ENCODE data around the gene ATP5MG.
"Not testable (repeated sequence)": the region's sequence is repeated elsewhere in the genome, so short reads cannot be mapped to it uniquely, and the experiment has no call there.

The ATP5MG gene, protein sequence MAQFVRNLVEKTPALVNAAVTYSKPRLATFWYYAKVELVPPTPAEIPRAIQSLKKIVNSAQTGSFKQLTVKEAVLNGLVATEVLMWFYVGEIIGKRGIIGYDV

DNA sequence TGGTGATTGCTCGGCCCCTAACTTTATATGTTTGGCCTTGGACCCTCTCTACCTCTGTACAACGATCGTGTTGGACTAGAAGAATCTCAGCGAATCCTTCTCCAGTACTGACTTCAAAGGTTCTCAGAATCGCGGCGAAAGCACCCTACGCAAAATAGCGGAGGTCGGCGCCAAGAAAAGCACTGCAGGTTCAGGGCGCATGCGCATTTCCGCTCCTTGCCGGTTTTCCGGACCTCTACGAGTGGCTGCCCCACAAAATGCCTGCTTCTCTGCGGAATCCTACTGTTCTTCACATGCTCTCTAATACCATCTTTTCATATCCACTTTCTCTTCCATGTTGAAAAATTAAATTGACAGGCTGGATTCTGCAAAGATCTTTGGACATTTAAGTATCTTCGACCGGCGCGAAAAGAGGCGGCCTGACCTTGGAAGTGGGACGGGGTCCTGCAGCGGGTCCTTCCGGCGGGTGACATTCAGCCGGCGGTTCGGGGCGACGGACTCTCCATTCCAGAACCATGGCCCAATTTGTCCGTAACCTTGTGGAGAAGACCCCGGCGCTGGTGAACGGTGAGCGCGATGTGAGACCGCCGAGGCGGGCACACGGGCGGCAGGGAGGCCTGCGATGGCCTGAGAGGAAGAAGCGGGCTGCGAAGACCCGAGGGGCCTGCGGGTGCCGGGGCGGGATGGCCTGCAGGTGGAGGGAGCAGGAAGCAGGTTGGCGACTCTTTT lies at the start of gene ATP5MG:
Gene ATP5MG, plus strand, starts transcription at position 456 of the 729 bp plus-strand sequence. Its CDS starts 60 bp downstream, at position 516.
- DNase-seq = peak; percentile 98

DNA sequence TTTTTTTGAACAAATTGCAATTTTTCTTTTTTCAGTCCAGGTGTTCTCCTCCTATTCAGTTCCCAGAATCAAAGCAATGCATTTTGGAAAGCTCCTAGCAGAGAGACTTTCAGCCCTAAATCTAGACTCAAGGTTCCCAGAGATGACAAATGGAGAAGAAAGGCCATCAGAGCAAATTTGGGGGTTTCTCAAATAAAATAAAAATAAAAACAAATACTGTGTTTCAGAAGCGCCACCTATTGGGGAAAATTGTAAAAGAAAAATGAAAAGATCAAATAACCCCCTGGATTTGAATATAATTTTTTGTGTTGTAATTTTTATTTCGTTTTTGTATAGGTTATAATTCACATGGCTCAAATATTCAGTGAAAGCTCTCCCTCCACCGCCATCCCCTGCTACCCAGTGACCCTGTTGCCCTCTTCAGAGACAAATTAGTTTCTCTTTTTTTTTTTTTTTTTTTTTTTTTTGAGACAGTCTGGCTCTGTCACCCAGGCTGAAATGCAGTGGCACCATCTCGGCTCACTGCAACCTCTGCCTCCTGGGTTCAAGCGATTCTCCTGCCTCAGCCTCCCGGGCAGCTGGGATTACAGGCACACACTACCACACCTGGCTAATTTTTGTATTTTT lies 48.2 kb upstream of the ATP5MG start:
- peak; percentile 70 for DNase-seq

DNA sequence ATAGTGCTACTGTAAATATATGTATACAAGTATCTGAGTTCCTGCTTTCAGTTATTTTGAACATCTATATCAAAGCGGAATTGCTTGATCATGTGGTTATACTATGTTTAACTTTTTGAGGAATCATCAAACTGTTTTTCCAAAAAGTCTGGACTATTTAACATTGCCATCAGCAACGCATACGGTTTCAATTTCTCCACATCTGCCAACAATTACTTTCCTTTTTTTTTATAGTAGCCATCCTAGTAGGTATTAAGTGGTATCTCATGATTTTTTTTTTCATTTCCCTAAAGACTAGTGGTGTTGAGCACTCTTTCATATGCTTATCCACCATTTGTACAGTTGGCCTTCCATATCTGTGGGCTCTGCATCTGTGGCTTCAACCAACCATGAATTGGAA lies 43.3 kb upstream of the ATP5MG start:
- no peak for DNase-seq

DNA sequence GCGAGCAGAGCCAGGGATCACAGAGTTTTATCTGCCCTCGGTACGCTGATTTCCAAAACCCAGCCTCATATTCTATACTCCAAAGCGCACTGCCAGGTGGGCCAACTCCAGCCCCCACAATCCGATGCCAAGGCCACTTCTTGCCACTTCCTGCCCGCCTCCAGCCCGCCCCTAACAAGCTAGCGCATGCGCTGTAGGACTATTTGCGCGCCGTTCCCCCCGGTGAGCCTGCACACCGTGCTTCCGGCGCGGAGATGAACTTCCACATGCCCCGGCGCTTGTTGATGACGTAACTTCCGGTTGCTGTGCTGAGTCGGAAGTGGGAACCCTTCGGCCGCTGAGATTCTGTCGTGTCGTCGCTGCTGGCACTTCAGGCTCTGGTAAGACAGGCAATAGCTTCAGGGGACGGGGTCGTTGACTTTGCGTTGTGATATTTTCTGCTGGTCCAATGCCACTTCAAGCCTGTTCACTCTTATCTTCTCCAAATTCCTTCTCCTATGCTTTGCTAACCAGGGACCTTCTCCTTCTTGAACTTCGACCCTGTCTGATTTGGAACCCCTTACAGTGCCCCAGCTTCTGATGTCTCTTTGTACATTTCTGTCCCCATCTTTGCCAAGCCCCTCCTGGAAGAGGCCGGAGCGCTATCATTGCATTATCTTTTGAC lies 42.0 kb upstream of the ATP5MG start, which contains the start of gene UBE4A:
Gene UBE4A, plus strand, starts transcription at position 306 of the 664 bp plus-strand sequence. CDS start 5,481 bp downstream, outside the sequence.
- peak; percentile 98 for DNase-seq

DNA sequence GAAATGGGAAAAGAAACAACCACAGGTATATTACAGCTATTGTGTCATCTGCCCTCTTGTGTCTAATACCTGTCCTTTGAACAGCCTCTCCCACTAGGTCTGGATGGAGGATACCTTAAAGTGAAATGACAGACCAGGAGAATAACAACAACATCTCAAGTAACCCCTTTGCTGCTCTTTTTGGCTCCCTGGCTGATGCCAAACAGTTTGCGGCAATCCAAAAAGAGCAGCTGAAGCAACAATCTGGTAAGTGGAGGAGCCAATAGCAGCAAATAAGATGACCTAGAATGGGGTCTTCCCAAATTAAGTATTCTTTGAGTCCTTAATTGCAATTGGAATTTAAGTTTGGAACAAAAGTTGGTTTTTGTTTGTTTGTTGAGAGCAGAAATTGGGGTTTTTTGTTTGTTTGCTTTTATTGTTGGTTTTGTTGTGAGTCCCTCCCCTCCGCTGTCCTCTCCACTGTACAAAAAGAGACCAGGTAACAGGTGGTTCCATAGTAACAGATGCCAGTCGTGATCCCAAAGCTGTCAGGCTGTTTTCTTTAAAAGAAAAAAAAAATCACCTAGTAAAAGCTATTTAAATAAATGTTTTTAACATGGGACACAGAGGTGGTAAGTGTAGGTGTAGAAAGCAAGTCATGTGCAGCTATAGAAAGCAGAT lies 36.3 kb upstream of the ATP5MG start:
- DNase-seq = no peak

DNA sequence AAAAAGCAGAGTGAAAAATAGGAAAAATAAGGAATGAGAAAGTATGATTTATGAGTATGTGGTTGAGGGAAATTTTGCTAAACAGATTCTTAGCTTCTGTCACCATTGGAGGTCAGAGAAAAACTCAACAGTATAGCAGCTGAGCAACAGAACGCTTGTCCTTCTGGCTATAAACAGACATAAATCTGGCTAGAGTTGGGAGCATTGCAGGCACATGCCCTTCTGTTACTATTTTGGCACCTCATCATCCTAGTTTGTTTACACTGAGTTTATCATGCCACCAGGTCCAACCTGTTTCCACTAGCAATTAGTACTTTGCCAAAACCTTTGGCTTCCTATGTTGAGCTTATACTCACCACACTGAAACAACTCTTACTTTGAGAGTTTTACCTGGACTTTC lies 35.1 kb upstream of the ATP5MG start:
- no peak for DNase-seq

DNA sequence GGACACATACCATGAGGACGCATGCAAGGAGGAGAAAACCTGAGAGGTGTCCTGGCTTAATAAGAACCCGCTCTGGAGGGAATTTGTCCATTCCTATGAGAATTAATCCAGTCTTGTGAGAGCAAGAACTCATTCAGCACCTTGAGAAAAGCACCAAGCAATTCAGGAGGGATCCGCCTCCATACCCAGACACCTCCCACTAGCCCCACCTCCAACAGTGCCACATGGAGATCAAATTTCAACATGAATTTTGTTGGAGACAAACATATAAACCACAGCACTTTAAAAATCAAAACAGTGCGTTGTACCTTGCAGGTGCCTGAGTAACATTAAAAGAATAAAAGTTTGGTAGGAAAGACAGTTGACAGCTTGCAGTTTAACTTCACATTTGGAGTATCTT lies 30.6 kb upstream of the ATP5MG start:
- no peak for DNase-seq

DNA sequence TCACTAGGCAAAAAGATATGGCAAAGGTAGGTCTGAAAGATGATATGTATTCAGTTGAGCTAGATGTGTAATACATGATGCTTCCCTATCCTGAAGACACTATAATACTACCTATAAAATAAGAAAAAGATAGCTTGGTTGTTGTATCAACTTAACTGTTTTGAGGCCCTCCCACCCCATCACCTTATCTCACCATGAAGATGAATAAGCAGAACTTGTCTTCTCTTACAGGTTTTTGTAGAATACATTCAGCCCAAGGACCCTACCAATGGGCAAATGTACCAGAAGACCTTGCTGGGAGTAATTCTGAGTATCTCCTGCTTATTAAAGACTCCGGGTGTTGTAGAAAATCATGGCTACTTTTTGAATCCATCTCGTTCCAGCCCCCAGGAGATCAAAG lies 28.1 kb upstream of the ATP5MG start:
- DNase-seq = no peak

DNA sequence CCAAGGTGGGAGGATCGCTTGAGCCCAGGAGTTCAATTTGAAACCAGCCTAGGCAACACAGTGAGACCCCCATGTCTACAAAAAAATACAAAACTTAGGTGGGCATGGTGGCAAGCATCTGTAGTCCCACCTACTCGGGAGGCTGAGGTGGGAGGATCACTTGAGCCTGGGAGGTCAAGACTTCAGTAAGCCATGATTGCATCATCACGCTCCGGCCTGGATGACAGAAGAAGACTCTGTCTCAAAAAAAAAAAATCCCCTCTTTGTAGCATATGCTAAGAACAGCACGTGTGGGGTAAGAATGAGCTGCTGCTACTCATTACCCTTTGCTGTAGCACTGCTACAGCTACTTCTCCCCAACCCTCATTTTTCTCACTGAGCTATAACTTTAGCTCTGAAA lies 27.5 kb upstream of the ATP5MG start:
- DNase-seq = no peak

DNA sequence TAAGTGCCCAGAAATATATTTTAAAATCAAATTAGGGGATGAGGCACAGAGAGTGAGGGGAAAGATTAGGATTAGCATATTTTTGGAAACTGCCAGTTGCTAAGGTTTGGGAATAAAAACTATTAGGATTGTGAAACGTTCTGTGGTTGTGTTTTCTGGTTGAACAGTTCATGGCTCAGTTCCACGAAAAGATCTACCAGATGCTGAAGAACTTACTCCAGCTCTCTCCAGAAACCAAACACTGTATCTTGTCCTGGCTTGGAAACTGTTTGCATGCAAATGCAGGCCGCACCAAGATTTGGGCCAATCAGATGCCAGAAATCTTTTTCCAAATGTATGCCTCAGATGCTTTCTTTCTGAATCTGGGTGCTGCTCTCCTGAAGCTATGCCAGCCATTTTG lies 26.7 kb upstream of the ATP5MG start:
- no peak for DNase-seq

DNA sequence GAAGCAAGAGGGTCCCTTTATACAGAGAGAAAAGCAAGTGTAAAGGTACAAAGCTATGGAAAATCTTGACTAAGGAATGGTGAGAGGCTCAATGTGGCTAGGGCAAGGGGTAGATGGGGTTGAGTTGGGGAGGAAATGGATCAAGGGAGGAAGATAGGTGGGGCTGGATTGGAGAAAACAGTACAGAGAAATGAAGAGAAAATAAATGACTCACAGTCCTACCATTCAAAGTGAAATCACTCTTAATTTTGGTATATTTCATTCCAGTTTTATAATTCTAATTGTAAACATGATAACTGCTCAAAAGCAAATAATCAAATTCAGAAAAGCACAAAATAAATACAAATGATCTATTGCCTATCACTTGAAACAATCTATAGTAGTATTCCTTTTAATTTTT lies 25.4 kb upstream of the ATP5MG start:
- no peak for DNase-seq

DNA sequence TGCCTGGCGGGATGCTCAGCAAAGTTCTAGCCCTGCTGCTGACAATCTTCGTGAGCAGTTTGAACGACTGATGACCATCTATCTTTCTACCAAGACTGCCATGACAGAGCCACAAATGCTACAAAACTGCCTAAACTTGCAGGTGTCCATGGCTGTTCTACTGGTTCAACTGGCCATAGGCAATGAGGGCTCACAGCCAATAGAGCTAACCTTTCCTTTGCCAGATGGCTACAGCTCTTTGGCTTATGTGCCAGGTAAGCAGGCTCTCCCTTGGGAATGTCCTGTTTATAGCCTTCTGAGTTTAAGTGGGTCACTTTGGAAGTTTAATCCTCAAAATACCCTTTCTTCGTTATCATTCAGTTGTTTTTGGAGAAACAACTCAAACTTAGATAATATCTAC lies 21.9 kb upstream of the ATP5MG start:
- DNase-seq = no peak

DNA sequence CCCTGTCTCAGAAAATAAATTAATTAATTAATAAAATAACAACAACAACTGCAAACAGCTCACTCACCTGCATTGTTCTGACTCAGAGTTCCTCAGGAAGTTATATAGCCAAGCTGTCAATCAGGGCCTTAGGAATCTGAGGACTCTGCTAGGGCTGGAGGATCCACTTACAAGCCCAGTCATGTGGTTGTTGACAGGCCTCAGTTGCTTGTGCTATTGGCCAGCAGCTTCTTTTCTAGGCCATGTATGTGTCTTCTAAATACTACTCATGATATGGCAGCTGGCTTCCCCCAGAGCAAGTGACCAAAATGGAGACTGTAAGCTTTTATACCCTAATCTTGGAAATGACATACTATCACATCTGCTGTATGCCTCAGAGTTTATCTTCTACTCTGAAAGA lies 20.8 kb upstream of the ATP5MG start:
- DNase-seq = no peak

DNA sequence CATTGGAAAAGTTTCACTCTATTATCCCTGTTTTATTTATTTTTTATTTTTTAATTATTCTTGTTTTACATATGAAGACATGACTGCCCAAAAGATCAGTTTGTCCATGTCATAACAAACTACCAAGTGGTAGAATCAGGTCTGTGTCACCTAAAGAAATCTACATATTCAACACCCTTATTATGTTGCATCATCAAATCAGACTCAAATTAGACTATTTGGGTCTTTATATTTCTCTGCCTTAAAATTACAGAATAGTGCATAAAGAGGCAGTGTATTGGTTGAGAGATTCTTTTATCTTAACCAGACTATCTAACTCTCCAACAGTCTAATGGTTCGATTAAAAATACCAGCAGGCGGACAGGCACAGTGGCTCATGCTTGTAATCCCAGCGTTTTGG lies 18.5 kb upstream of the ATP5MG start:
- DNase-seq = no peak

DNA sequence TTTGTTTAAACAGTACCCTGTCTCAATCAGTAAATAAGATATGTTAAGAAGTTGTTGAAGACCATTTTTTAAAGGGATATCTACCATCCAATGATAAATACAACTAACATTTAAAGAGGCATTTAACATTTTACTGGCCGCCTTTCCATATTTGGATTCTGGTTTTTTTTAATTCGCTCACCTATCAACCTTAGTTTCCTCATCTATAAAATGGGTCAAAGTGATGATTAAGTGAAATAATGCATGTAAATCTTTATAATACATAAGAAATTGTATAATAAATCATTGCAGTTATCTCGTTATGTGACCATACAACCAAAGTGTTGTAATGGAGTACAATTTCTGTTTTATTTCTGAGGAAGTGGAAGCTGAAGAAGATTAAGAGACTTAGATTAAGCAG lies 17.7 kb upstream of the ATP5MG start:
- DNase-seq = no peak

DNA sequence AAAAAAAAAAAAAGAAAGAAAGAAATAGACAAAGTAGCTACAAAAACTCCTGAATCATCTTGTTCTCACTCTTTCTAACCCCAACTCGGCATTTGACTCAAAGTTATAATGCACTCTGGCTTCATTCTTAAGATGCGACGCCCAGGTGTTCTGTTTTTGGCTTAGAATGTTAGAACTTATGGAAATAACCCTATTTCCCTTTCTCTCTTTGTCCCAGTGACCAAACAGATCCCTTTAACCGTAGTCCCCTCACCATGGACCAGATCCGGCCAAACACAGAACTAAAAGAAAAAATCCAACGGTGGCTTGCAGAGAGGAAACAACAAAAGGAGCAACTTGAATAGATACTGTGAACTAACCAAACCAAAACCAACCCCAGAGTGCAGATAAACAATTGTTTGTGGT lies 5.3 kb upstream of the ATP5MG start:
- DNase-seq = no peak

DNA sequence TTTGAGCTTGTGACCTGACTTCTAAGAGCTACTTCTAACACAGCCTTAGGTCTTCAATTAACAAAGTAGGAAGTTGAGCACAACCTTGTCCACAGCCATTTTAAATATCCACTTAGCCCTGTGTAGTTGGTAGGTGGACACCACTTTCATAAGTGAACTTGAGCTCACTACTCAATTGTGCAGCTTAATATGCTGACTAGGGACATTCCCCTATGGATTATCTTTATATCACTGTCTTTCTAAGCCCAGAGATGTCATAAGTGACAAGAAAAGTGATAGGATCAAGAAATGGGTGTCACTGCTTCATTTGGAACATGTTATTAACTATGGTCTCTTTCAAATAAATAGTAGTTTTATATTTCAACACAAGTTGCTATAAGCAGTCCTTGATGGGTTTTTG lies 4.0 kb upstream of the ATP5MG start:
- DNase-seq = no peak

DNA sequence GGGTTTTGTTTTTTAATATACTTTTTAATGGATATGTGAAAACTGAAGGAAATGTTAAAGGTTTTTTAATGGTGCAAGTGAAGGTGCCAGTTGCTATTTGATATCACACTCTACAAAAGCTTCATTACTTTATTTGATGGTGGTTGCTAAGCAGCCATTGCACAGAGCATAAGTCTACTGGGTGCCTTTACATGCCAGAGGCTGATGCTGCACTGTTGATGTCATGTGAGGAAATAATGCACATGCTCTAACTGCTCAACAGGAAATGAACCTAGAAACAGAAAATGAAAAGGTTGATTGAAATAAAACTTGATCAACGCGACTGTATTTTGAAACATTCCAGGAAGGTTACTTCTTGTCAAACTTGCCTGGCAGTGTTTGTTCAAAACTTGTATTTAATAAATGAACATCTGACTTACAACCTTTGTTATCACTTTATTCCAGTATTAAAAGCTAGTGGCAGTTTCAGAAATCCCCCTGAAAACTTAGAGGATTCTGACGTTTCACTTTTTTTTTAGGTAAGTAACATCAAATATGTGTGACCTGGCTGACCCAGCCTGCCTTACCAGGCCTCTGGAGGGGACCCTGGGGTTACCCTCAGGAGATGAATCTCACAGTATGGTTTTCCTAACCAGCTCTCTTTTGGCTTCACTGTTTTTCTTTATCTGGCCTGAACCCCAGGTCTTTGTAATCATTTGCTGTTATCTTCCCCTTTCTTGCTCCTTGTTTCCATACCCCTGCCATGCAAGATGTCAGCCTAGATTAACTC lies 2.4 kb upstream of the ATP5MG start:
- DNase-seq = no peak

DNA sequence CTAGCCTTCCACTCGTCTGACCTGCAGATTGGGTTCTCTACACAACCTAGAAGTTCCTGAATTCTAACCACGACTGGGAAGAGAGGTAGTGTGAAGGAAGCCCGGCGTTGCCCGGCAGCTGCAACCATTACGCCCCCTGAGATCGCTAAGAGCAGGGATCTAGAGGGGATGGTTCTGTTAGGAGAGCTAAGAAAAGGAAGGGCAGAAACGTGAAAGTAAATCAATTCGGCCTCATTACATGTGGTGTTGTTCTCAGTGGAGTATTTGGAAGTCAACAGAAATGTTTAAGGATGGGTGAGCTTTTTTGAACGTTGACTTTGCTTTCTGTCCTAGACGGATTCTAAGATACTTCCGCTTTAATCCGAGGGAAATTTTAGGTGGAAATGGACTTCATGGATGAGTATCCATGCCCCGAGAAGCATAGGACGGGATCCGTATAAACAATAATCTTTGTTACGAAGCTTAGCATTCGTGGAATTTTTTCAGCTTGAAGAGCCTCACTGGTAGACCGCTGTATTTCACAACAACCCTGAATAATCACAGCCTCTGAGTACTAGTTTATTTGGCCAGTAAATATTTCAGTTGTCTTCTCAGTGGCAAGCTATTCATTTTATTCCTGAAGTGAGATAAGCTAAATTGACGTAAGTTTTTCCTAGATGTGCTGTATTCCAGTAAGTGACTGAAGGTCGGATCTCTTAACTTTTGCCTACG lies 629 bp downstream of the ATP5MG start:
- peak; percentile 19 for DNase-seq

DNA sequence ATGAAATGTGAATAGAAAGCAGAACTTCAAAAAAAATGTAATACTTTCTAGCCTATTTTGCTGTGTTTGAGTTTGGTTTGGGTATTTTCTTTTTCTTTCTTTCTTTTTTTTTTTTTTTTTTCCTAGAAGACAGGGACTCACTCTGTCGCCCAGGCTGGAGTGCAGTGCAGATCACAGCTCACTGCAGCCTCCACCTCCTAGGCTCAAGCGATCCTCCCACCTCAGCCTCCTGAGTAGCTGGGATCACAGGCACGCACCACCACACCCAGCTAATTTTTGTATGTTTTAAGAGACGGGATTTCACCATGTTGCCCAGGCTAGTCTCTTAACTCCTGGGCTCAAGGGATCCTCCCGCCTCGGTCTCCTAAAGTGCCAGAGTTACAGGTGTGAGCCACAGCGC lies 1.2 kb downstream of the ATP5MG start:
- not testable (repeated sequence) for DNase-seq

DNA sequence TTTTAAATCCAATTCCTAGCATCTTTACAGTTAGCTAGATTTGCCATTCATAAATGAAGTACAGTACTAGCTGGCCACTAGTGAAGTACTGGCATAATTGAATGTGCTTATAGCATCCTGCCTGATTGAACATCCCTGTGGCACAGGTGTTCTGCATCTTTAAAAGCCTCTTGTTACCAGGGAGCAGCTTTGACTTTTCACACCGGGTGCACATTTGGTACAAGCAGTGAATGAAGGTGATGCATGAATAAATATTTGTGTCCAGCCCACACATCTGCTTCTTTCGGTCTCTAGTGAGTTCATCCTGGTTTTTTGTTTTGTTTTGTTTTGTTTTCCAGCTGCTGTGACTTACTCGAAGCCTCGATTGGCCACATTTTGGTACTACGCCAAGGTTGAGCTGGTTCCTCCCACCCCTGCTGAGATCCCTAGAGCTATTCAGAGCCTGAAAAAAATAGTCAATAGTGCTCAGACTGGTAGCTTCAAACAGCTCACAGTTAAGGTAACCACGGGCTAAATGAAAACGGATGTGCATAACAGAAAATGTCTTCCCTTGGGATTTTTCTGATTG lies 5.3 kb downstream of the ATP5MG start:
- DNase-seq = no peak

Data from hematopoietic multipotent progenitor cell treated with erythropoietin and hydrocortisone succinate and interleukin-3 and kit ligand, for 6 days (in vitro differentiated cells).